Adrenal gland (tissue), 12 donors: ENCODE results near the gene PSAPL1. TPM values are rescaled to one million over a fixed set of nuclear protein-coding genes. Genes with fewer than 3 reads are reported as not detected.

Experiments used
- DNase-seq, 7 donors: peaks; one replicate each; pipeline ENCODE4 v3.0.0-alpha.2; 2019 to 2020
- H3K27ac ChIP-seq, 5 donors: fragments of 200-600 bp; sonication (generic) in 4 of 5; 1 replicate in 3 of 5; 2 replicates in 2 of 5; pipeline versions ENCODE4 v1.5.1 to v1.8.0; 2016 to 2020; ENCODE audit warnings: mild to moderate bottlenecking in 1 of 5
- H3K27me3 ChIP-seq: fragments of 200-600 bp; 2 replicates; pipeline ENCODE4 v1.8.0; 2021
- H3K36me3 ChIP-seq, 2 donors: fragments of 200-600 bp; replicated peaks in 1 of 2; 1 replicate in 1 of 2; 2 replicates in 1 of 2; pipeline versions ENCODE4 v1.5.1 to v1.8.0; 2018 to 2022
- H3K4me1 ChIP-seq, 2 donors: fragments of 200-600 bp; replicated peaks in 1 of 2; 1 replicate in 1 of 2; 2 replicates in 1 of 2; pipeline versions ENCODE4 v1.5.1 to v1.8.0; 2018 to 2021
- H3K4me3 ChIP-seq, 4 donors: fragments of 200-600 bp; sonication (generic) in 3 of 4; one replicate each; pipeline ENCODE4 v1.5.1; 2016 to 2018
- H3K9me3 ChIP-seq, 3 donors: fragments of 200-600 bp; sonication (generic) in 1 of 3; replicated peaks in 1 of 3; 1 replicate in 2 of 3; 2 replicates in 1 of 3; pipeline versions ENCODE4 v1.5.1 to v1.8.0; 2016 to 2021
- POLR2A ChIP-seq, 2 donors: fragments of 450-650 bp; IDR thresholded peaks; one replicate each; pipeline ENCODE4 v1.6.1; 2017; ENCODE audit warnings: antibody characterized with exemption in 2 of 2, mild to moderate bottlenecking in 2 of 2, moderate library complexity in 1 of 2
- WGBS, 4 donors: extraction: QIAGEN DNeasy Blood & Tissue Kit in 2 of 4; methylation state at CpG; one replicate each; pipeline versions ENCODE4 v1.1.5 to v1.1.7; 2013 to 2017; 5-methylcytosine and 5-hydroxymethylcytosine counted together
- intact Hi-C, 2 donors: fragments of 100-400 bp; cut with DNase I; formaldehyde crosslinking; loops; one replicate each; pipeline versions ENCODE4 v1.14.1 to v1.15.0; 2022 to 2023
- microRNA-seq, 3 donors: library from miRNA; unstranded; fragments of <30 nt; microRNA quantifications; one replicate each; pipeline ENCODE4, GENCODE V29; 2017 to 2020
- polyA plus RNA-seq, 3 donors: library from polyadenylated mRNA; stranded (reverse); fragments of 200-250 nt in 2 of 3; fragments of 350-450 nt in 1 of 3; fragmentation: Illumina TruSeq in 1 of 3; extraction: RNeasy Lipid Tissue Mini Kit (QIAGEN cat#74804) in 1 of 3; gene quantifications; one replicate each; pipeline ENCODE4 v1.2.3, GENCODE V29; 2013 to 2014
- small RNA-seq, 2 donors: library from RNA; depleted of rRNA; stranded (forward); fragments of <200 nt; gene quantifications; one replicate each; pipeline ENCODE3, GENCODE V24; 2016
- total RNA-seq, 9 donors: library from RNA; depleted of rRNA in 4 of 9; stranded (reverse); fragments of >200 nt in 4 of 9; fragments of 120-200 nt in 1 of 9; fragmentation: NEBNext Ultra II Directional in 1 of 9; extraction: Animal tissue kit (Norgen Biotek cat#: 25700) in 1 of 9; gene quantifications; one replicate each; pipeline versions ENCODE4 v1.1.0 to v1.2.4, GENCODE V29; 2013 to 2023
- TF ChIP-seq, protein P1 (sequence below), 6 experiments: fragments of 450-650 bp in 4 of 6; fragments of 200-600 bp in 2 of 6; sonication (generic) in 1 of 6; IDR thresholded peaks; 1 replicate in 5 of 6; 2 replicates in 1 of 6; pipeline versions ENCODE4 v1.5.1 to v1.8.0; 2016 to 2021; ENCODE audit warnings: antibody characterized with exemption in 6 of 6, mild to moderate bottlenecking in 2 of 6, moderate library complexity in 1 of 6
- donor health status: healthy with polysubstance abuse.
- donor health status: Bipolar disorder and iron deficiency.
- donor health status: DM: yes; HTN: yes; CAD: no.
- donor health status: DM: no; HTN: no; CAD: no.
- donor health status: DM: no; HTN: no; CAD: no.
- donor health status: DM: yes; HTN: yes; CAD: no.

PSAPL1 gene
- total and polyA plus RNA-seq, 12 donors, result 0.03 to 0.08 TPM; not detected in 10

DNA sequence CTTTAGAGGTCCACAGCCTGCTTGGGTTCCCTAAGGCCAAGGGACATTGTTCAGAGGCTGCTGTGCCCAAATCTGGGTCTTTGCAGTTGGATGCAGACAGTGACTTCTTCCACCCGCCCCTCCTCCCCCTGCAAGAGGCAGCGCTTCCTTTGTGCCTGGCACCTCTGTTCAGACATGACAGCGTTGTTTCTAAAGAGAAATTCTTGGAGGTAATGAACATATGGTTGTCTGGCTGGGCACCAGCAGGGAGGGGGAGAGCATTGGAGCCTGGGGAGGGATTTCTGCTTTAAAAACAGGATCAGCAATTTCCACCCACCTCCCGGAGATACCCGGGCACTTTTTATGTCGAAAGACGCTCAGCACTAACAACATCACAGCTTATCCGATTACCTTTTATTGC is 51.5 kb downstream of the PSAPL1 start:
- H3K4me3 ChIP-seq, result no peak overlapping the region
- no peaks in the 10 kb centered on the region for H3K4me1 ChIP-seq
- intact Hi-C loops, result no loop called here
- WGBS, 4 donors, result 82 to 92% (median 86%) methylated on average over 8 of the region's 8 CpGs
- TF ChIP-seq, protein P1, sequence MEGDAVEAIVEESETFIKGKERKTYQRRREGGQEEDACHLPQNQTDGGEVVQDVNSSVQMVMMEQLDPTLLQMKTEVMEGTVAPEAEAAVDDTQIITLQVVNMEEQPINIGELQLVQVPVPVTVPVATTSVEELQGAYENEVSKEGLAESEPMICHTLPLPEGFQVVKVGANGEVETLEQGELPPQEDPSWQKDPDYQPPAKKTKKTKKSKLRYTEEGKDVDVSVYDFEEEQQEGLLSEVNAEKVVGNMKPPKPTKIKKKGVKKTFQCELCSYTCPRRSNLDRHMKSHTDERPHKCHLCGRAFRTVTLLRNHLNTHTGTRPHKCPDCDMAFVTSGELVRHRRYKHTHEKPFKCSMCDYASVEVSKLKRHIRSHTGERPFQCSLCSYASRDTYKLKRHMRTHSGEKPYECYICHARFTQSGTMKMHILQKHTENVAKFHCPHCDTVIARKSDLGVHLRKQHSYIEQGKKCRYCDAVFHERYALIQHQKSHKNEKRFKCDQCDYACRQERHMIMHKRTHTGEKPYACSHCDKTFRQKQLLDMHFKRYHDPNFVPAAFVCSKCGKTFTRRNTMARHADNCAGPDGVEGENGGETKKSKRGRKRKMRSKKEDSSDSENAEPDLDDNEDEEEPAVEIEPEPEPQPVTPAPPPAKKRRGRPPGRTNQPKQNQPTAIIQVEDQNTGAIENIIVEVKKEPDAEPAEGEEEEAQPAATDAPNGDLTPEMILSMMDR (IDR thresholded peaks at IDR 0.05), result no peak
- no peak for TF ChIP-seq POLR2A (IDR thresholded peaks at IDR 0.05)
- H3K36me3 ChIP-seq, result no peaks in the 10 kb centered on the region
- no peaks in the 10 kb centered on the region for H3K9me3 ChIP-seq
- no peaks in the 10 kb centered on the region for H3K27me3 ChIP-seq
- DNase-seq, result peak in 1 of 7 donors; percentile 25
- H3K27ac ChIP-seq, result no peak overlapping the region

GRCh38 chr4:7382634-7383014 is 52.1 kb downstream of the PSAPL1 start:
- no peak overlapping the region for H3K27ac ChIP-seq
- 71 to 84% (median 79%) methylated on average over 7 to 8 of the region's 8 CpGs for WGBS, 4 donors
- DNase-seq, result peak in 1 of 7 donors; percentile 15
- no peaks in the 10 kb centered on the region for H3K9me3 ChIP-seq
- H3K4me1 ChIP-seq, result no peaks in the 10 kb centered on the region
- no peak for TF ChIP-seq POLR2A (IDR thresholded peaks at IDR 0.05)
- TF ChIP-seq, protein P1 (IDR thresholded peaks at IDR 0.05), result no peak
- H3K4me3 ChIP-seq, result no peak overlapping the region
- intact Hi-C loops, result no loop called here
- no peaks in the 10 kb centered on the region for H3K36me3 ChIP-seq
- H3K27me3 ChIP-seq, result no peaks in the 10 kb centered on the region

DNA sequence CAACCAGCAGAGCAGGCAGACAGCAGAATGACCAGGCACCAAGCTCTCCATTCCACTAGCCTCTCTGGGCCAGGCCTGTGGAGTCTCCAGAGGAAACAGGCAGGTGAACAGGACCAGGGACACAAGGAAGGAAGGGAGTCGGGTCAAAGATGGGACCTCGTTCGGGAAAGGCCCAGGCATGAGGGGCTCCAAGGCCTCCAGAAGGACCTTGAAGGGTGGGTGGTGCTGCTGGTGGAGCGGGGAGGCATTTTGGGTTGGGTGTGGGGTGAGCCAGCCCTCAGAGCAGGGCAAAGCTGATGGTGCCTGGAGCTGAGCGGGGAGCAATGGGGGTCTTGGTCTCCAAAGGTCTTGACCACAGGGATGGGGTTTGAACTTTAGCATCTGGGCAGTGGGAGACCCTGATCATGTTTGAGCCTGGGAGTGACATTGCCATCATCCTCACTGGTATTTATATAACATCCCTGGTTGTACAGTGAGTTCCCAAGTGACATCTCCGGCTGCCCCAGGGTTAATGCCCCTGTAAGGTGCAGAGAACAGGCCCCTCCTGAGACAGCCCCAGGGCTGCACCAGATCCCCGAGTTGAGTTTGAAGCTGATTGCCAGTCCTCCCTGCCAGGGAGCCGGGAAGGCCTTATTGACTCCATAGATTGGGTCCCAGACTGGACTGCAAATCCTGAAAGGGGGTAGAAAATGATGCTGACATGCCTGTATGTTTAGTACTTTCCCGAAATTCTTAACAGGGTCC is 52.7 kb downstream of the PSAPL1 start:
- H3K27ac ChIP-seq, result no peak overlapping the region
- no peak overlapping the region for H3K4me3 ChIP-seq
- no peak for TF ChIP-seq POLR2A (IDR thresholded peaks at IDR 0.05)
- TF ChIP-seq, protein P1 (IDR thresholded peaks at IDR 0.05), result no peak
- intact Hi-C loops, result no loop called here
- H3K4me1 ChIP-seq, result no peaks in the 10 kb centered on the region
- 78 to 89% (median 88%) methylated on average over 8 to 9 of the region's 9 CpGs for WGBS, 4 donors
- no peak for DNase-seq
- H3K9me3 ChIP-seq, result no peaks in the 10 kb centered on the region
- H3K27me3 ChIP-seq, result no peaks in the 10 kb centered on the region
- no peaks in the 10 kb centered on the region for H3K36me3 ChIP-seq

DNA sequence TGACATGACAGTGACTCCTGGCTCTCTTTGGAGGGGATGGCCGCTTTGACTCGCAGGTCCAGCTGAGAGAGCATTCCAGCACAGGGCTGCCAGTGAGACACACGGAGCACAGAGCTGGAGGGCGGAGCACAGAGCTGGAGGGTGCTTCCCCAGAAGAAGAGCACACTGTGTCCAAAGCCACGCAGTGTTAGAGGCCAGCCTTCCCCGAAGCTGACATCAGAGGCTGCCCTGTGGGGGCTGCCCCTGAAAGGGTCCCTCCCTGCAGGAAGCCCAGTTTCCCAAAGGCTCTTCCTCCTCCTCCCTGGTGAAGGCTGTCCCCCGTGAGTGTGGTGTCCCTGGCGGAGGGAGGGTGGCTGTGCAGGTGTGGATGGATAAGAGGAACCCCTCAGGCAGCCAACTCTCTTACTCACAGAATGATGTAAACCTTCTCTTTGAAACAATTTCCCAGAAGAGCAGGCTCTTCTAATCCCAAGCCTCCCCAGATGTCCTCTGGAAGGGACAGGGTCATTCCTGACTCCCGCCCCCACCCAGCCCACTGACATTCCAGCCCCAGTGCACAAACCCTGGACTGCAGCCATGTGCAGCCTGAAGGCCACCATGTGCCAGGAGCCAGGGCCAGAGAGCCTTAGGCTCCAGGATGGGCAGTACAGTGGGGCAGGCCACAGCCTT is 53.4 kb downstream of the PSAPL1 start:
- Histone ChIP-seq H3K27me3 (no peaks in the 10 kb centered on the region), H3K27ac (no peak overlapping the region), H3K9me3 (no peaks in the 10 kb centered on the region), H3K4me1 (no peaks in the 10 kb centered on the region), H3K36me3 (no peaks in the 10 kb centered on the region), H3K4me3 (no peak overlapping the region)
- 60 to 71% (median 67%) methylated on average over 7 to 9 of the region's 9 CpGs for WGBS, 4 donors
- DNase-seq, result peak in 2 of 7 donors; percentile 24 to 26
- TF ChIP-seq, protein P1 (IDR thresholded peaks at IDR 0.05), result no peak
- no peak for TF ChIP-seq POLR2A (IDR thresholded peaks at IDR 0.05)
- intact Hi-C loops, result no loop called here

Small RNA genes lying within 50 kb of the gene (microRNA-seq; reads per million reads assigned to microRNA genes)
- 0 to 0.45 (median 0) reads per million in 3 donors for gene MIR4274

Small RNA genes lying within 50 kb of the gene (small RNA-seq; reads per million reads assigned to genes)
- gene MIR4274, result 0 reads per million in 2 donors

Other genes with a start within 250 kb of the PSAPL1 start
- 10 to 100 TPM in 1 of 9 donors, 1 to 10 TPM in 8; 1.1 to 15.5 (median 1.5) TPM for gene SORCS2, start 242.4 kb downstream of the PSAPL1 start, total RNA-seq
- gene SORCS2, start 242.4 kb downstream of the PSAPL1 start, polyA plus RNA-seq, result 1 to 10 TPM in 2 of 3 donors, under 1 TPM in 1; 0.67 to 1.3 (median 1.3) TPM